AG04450 (cell line): ENCODE measurements around the gene BCOR. TPM values are rescaled to one million over a fixed set of nuclear protein-coding genes. Genes with fewer than 3 reads are reported as not detected.
A peak's percentile ranks its signal among the peaks of the same experiment; 100 is the strongest.

Source experiments
- CTCF ChIA-PET: fragments of 300-600, 350-600 bp; formaldehyde crosslinking; extraction: SDS; loops from one replicate; lab custom pipeline; 2022; ENCODE audit warnings: antibody characterized with exemption, inconsistent platforms; lab: Charles Lee
- POLR2A ChIA-PET: fragments of 350-600 bp; formaldehyde crosslinking; extraction: SDS; loops from one replicate; lab custom pipeline; 2021; ENCODE audit warnings: antibody characterized with exemption, inconsistent platforms; lab: Yijun Ruan, JAX
- DNase-seq: peaks from one replicate; pipeline ENCODE4 v3.0.0-alpha.2; 2011; ENCODE audit warnings: low read depth, low spot score
- H3K27ac ChIP-seq: one replicate; pipeline ENCODE4 v1.5.1; 2012; ENCODE audit warnings: low read depth, low read length, control low read depth
- H3K27me3 ChIP-seq: one replicate; pipeline ENCODE4 v1.6.0; 2012; ENCODE audit warnings: low read length; ENCODE audit not compliant: control insufficient read depth, insufficient read depth
- H3K4me3 ChIP-seq: 2 replicates; pipeline ENCODE4 v1.5.1; 2011; ENCODE audit warnings: mild to moderate bottlenecking, low read depth, low read length, control low read depth
- H3K9me3 ChIP-seq: 2 replicates; pipeline ENCODE4 v1.5.1; 2012; ENCODE audit warnings: low read length; ENCODE audit not compliant: control insufficient read depth, insufficient read depth
- CTCF ChIP-seq: IDR thresholded peaks from 2 replicates; pipeline ENCODE4 v1.5.1; 2011; ENCODE audit warnings: low read depth, low read length, control low read depth, inconsistent platforms
- polyA plus RNA-seq: library from polyadenylated mRNA; depleted of rRNA; stranded (reverse); fragments of >200 nt; gene quantifications from 2 replicates; pipeline ENCODE4 v1.2.3, GENCODE V29; 2011

Gene BCOR
- polyA plus RNA-seq, 1 experiment, result 5.4 TPM

- ChIA-PET POLR2A (interaction anchor here (0.9 kb wide), 1 partner anchor 104 kb away, joined by 4 read pairs; no protein-coding TSS in a partner anchor), CTCF (interaction anchor here (1.1 kb wide), 1 partner anchor 25 kb away, joined by 3 read pairs; no protein-coding TSS in a partner anchor)
- no peak for DNase-seq
- Histone ChIP-seq H3K4me3 (no peak overlapping the region; the same call in 1 of the 2 replicates), H3K9me3 (peaks cover under 1% of the 10 kb centered on the region), H3K27me3 (no peaks in the 10 kb centered on the region), H3K27ac (peak overlapping the region; percentile 70)
- no peak for TF ChIP-seq CTCF
Measured at GRCh38 chrX:40012039-40012867, 85.5 kb downstream of the BCOR start.

DNA sequence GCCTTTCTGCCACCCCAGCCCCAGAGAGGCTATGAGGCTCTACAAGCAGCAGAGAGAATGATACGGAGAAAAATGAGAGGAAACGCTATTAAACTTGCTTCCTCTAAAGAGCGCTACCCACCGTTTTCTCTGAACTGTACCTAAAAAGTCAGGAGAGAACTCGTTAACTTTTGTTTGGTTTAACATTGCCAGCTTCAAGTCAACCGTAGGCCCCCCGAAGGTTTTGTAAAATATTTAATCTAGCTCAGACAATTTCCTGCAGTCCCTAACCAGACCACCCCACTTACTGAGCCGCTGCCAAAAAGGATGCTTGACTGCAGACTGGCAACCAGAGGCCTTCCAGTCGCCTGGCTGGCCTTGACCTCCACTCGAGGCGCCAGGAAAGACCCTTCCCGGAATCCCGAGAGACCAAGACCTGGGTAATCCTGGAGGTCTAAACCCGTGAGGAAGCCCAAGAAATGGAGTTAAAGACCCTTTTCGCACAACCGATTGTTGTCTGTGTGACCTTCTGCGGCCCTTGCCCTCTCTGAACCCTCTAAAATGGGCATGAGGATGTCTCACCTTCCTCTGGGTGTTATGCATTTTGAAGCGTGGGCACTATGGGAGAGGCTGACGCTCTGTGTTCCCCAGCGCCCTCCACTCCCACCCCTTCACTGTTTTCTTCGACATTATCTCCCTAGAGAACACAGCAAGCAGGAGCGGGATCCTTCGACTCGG is 86.3 kb downstream of the BCOR start:
- H3K27ac ChIP-seq, result no peak overlapping the region
- peaks cover 7% of the 10 kb centered on the region for H3K9me3 ChIP-seq
- H3K4me3 ChIP-seq, result no peak overlapping the region
- no peak for TF ChIP-seq CTCF
- CTCF ChIA-PET, result no interaction called here
- POLR2A ChIA-PET, result no interaction called here
- H3K27me3 ChIP-seq, result no peaks in the 10 kb centered on the region
- no peak for DNase-seq

- POLR2A ChIA-PET, result interaction anchor here (0.5 to 0.6 kb wide), 3 partner anchors 14 to 252 kb away, joined by 3 to 7 read pairs (median 5); no protein-coding TSS in a partner anchor
- no peak for TF ChIP-seq CTCF
- peaks cover 10% of the 10 kb centered on the region for H3K9me3 ChIP-seq
- no peak overlapping the region for H3K27ac ChIP-seq
- no peaks in the 10 kb centered on the region for H3K27me3 ChIP-seq
- H3K4me3 ChIP-seq, result no peak overlapping the region
- no peak for DNase-seq
- CTCF ChIA-PET, result interaction anchor here (1.2 kb wide), 1 partner anchor 113 kb away, joined by 3 read pairs; no protein-coding TSS in a partner anchor
Measured at GRCh38 chrX:40010550-40011321, 87.0 kb downstream of the BCOR start.

- TF ChIP-seq CTCF, result no peak
- Histone ChIP-seq H3K9me3 (peaks cover 10% of the 10 kb centered on the region), H3K27ac (no peak overlapping the region), H3K4me3 (no peak overlapping the region), H3K27me3 (peaks cover 1% of the 10 kb centered on the region)
- DNase-seq, result no peak
- ChIA-PET POLR2A (interaction anchor here (0.5 to 0.6 kb wide), 2 partner anchors 75 to 251 kb away, joined by 3 to 5 read pairs; no protein-coding TSS in a partner anchor), CTCF (interaction anchor here (1.2 kb wide), 1 partner anchor 112 kb away, joined by 3 read pairs; no protein-coding TSS in a partner anchor)
Measured at GRCh38 chrX:40009890-40010289, 87.9 kb downstream of the BCOR start.
